Activated T-cell treated with anti-CD3 and anti-CD28 coated beads for 24 hours (primary cell): ENCODE results near the gene ICE1.
"Not testable (repeated sequence)": the region's sequence is repeated elsewhere in the genome, so short reads cannot be mapped to it uniquely, and the experiment has no call there.

Experiments used
- DNase-seq: peaks from one replicate; pipeline ENCODE4 v3.0.0-alpha.2; 2020; ENCODE audit warnings: low read depth

ICE1 gene

GRCh38 chr5:5487585-5488360 lies 65.3 kb downstream of the ICE1 start:
- DNase-seq: no peak

DNA sequence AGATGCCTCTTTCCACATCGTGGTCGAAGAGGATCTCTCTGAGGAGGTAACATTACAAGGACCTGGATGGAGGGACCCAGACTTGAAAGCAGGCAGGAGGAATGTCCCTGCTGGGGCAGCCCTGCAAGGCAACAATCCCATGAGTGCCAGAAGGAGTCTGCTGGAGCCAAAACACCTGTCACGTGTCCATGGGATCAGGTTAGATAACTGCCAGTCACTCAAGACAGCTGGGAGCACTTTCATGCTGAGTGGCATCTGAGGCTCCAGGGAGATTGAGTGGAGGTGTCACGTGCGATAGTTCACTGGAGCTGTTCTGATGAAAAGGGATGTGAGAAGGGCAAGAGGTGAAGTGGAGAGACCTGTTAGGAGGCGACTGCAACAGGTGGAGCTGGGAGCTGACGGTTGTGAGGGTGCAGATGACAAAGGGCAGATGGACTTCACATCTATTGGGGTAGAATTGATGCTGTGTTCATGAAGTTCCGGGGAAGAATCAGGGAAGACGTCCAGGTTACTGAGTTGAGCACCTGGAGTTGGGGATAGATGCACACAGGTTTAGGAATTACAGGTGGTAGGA lies 68.4 kb downstream of the ICE1 start:
- DNase-seq: no peak

GRCh38 chr5:5492087-5492933 lies 69.8 kb downstream of the ICE1 start:
- no peak for DNase-seq

DNA sequence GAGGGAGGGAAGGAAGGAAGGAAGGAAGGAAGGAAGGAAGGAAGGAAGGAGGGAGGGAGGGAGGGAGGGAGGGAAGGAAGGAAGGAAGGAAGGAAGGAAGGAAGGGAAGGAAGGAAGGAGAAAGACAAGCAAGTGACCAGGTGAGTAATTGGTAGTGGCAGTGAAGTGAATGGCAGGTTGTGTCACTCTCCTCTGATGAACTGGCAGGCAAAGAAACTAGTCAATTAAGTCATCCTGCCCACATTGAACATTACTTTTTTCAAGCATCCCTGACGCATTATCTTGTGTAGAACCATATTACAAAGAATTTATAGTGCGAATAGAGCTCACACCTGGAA lies 70.4 kb downstream of the ICE1 start:
- not testable (repeated sequence) for DNase-seq

DNA sequence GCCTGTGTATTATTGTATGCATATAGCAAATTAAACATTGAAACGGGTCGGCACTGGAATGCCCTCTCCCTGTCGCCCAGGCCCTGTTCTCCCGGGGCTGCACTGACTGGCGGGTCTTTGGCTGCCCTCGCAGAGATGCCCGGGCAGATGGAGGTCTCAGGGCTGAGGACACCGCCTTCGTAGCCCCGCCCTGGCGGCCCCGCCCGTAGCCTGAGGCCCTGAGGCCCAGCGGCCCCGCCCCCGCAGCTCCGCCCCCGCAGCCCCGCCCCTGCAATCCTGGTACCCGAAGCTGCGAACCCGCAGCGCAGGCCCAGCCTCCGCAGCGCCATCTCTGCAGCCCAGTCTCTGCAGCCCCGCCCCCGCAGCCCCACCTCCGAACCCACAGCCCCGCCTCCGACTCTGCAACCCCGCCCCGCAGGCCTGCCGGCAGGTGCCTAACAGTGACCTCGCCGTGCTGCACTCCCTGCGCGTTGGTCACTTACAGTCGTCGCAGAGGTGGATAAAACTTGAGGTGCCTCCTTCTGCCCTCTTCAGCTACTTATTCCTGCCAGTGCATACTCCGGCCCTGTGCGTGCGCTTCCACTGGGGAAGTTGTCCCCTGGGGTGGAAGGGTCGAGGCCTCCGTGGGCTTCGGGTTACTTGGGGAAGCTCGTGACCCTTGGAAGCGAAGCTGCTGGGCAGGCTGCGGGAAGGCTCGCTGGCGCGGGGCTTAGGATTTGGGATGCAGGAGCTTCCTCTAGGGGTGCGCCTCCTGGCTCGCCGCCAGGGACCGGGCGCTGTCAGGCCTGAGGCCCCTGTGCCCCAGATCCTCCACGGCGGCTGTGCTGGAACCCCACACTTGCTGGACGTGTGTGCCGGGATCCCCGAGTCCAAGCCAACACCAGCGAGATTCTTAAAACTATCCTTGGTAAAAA lies 72.3 kb downstream of the ICE1 start:
- peak; percentile 69 for DNase-seq

DNA sequence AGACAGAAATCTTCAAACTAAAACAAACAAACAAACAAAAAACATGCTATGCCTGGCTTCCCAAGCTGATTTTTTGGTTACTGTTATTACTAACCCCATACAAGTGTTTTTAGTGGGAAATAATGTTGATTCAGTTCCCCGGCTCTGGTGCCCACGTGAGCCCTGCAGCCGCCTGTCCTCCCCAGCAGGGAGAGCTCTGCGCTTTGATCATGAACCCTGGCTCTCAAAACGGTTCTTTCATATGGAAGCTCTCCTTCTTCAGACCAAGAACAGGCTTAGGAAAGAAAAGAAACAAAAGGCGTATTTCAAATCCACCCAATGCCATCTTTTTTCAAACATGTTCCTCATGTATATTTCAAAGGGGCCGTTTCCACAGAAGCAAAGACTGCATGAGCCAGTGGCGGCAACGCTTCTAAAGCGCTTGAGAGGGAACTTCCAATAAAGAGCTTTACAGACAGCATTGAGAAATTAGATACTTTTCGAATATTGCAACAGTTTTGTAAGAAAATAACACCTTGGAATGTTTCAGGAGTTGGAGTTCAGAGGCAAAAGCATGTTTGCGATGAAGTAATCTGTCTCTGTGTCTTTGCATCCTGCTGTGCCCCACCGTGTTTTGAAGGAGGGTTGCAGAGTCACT lies 74.8 kb downstream of the ICE1 start:
- no peak for DNase-seq

- no peak for DNase-seq
Observed at GRCh38 chr5:5499442-5499841, 77.0 kb downstream of the ICE1 start.

DNA sequence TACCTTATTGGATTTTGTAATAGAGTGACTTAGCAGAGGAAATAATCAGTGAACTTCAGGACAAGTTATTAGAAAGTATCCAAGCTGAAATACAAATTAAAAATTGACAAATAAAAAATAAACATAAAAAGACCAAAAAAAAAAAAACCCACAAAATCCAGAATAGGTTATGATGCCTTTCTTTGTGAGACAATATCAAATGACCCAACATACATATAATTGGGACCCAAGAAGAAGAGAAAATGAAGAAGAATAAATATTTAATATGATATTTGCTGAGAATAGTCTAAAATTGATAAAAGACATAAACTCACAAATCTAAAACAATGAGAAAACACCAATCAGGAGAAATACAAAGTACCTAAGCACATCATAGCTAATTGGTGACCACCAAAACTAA lies 81.8 kb downstream of the ICE1 start:
- no peak for DNase-seq

DNA sequence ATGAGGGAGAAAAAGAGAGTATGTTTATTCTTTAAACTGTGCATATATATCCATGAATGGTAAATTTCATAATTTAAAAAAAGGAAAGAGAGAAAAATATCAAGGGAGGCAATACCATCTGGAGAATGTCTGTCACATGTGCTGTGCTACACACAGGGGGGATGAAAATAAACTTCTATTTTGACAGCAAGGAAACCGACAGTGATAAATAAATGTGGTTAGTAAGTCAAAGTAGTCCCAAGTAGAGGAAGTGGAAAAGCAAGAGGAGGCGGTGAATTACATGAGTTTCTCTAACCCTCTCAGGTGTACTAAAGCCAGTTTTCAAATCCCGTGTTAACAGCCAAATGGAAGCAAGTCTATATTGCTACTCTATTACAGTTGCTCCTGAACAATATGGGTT lies 83.3 kb downstream of the ICE1 start:
- DNase-seq: no peak

- no peak for DNase-seq
Observed at GRCh38 chr5:5508391-5508790, 85.9 kb downstream of the ICE1 start.

DNA sequence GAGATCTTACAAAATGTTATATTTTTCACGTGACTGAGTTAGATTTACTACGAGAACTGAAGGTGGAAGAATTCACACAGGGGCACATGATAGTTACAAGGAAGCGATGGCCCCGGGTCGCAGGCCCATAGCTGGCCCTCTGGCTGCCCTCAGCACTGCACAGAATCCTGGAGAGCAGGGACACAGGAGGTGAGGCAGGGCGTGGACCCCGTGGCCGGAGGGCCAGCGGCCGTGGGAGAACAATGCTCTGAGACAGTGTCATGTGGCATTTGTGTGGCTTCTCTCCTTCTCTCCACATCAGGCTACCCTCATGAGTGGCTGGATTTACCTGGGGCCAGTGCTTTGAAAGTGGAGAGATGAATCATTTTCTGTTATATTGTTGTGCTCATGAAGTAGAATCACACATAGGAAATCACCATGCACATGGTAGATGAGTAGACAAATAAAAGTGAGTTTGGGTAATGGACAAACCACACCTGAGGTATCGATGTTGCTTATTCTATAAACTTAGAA lies 89.5 kb downstream of the ICE1 start:
- no peak for DNase-seq

- DNase-seq: no peak
Observed at GRCh38 chr5:5512543-5512942, 90.1 kb downstream of the ICE1 start.

DNA sequence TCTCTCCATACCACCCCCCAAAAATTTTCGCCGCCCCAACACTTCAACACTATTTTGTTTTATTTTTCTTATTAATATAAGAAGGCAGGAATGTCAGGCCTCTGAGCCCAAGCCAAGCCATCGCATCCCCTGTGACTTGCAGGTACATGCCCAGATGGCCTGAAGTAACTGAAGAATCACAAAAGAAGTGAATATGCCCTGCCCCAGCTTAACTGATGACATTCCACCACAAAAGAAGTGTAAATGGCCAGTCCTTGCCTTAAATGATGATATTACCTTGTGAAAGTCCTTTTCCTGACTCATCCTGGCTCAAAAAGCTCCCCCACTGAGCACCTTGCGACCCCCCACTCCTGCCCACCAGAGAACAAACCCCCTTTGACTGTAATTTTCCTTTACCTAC lies 98.1 kb downstream of the ICE1 start:
- DNase-seq: not testable (repeated sequence)

DNA sequence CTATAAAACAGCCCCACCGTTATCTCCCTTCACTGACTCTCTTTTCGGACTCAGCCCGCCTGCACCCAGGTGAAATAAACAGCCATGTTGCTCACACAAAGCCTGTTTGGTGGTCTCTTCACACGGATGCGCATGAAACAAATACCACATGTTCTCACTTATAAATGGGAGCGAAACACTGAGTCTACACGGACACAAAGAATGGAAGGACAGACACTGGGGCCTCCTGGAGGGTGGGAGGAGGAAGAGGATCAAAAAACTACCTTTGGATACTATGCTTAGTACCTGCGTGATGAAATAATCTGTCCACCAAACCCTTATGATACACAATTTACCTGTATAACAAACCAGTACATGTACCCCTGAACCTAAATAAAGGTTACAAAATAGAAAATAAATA lies 98.6 kb downstream of the ICE1 start:
- DNase-seq: no peak

- DNase-seq: no peak
Observed at GRCh38 chr5:5521478-5521877, 99.0 kb downstream of the ICE1 start.

DNA sequence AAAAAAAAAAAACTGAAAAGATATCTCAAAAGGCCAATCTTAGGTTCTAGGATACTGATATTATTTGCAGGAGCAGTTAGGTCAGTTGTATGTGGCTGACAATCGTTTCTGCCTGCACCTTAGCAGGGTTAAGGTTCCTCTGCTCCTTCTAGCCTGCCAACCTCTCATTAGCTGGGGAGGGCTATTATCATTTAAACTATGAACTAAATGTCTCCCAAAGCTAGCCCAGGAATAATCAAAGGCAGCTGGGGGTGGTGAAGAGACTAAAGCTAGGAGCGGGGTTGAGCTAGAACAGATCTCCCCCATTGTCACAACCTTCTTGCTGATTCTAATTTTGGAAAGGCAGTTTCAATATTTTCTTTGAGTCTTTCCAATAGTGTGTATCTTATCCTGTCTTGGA lies 99.9 kb downstream of the ICE1 start:
- no peak for DNase-seq

DNA sequence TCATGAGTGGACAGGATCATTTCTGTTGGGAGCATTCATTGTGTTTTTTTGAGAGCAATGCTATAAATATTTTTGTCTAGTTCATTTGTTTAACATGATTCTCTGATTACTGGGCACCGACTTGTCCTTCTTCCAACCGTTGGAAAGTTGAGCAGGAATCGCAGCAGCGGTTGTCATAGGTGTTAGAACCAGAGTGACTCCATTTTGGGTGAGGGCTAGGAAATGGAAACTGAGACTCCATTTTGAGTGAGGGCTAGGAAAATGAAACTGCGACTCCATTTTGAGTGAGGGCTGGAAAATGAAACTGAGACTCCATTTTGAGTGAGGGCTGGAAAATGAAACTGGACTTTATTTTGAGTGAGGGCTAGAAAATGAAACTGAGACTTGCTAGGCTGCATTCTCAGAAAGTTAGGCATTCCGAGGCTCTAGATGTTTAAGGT lies 100.6 kb downstream of the ICE1 start:
- peak; percentile 1 for DNase-seq

DNA sequence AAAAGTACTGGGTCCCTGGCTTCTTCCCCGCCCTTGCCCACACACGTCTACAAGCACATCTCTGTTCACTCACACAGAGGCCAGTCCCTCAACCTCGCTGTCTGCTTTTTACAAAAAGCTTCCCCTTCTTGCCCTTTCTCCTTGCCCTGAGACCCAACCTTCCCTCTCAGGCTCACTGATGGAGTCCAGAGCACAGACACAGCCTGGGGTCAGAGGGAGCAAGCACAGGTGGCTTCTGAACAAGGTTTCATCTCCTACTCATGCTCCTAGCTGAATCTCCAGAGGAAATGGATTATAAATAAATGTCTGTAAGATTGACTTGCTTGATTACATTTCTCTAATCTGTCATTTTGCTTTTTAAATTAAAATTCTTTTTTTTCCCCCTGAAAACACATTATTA lies 101.8 kb downstream of the ICE1 start:
- no peak for DNase-seq

DNA sequence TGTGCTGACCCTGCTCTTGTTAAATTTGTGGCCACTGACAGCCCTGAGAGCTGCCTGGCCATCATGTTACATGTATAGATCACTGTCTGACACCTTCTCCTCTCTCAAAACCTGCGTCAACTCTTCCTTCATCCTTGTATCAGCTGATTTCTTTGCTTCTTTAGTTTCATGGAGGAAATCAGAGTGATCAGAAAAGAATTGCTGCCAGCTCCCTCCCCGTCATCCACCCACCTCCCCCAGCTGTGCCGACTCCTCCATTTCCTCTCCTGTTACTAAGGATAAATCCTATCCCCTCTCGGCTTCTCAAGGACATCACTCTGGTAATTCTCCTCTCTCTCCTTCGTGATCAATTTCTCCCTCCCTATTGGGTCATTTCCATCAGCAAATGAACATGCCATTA lies 108.9 kb downstream of the ICE1 start:
- DNase-seq: no peak

GRCh38 chr5:5532306-5533076 lies 110.0 kb downstream of the ICE1 start:
- DNase-seq: no peak

- DNase-seq: no peak
Observed at GRCh38 chr5:5533927-5534326, 111.5 kb downstream of the ICE1 start.
